ENCODE data around the gene UXT.
A peak's percentile ranks its signal among the peaks of the same experiment; 100 is the strongest.

UXT gene

GRCh38 chrX:47651043-47651905 is 7.7 kb downstream of the UXT start:
- in situ Hi-C loops (cut with HindIII; ENCODE audit: low pct_ligation_motif_present, low pct_unique_long_range_greater_than_20kb, low sequenced_read_pairs) = no loop called here
- DNase-seq = no peak

GRCh38 chrX:47650164-47651042 is 8.6 kb downstream of the UXT start, which contains the start of gene ELK1:
Gene ELK1, minus strand, starts transcription at chrX:47650563. Its CDS starts 9,122 bp downstream, at chrX:47641441.
- DNase-seq = peak; percentile 93
- in situ Hi-C loops (cut with HindIII; ENCODE audit: low pct_ligation_motif_present, low pct_unique_long_range_greater_than_20kb, low sequenced_read_pairs) = no loop called here

- in situ Hi-C loops (cut with HindIII; ENCODE audit: low pct_ligation_motif_present, low pct_unique_long_range_greater_than_20kb, low sequenced_read_pairs) = no loop called here
- no peak for DNase-seq
Measured at GRCh38 chrX:47649781-47650163, 9.2 kb downstream of the UXT start.

- in situ Hi-C loops (cut with HindIII; ENCODE audit: low pct_ligation_motif_present, low pct_unique_long_range_greater_than_20kb, low sequenced_read_pairs) = no loop called here
- DNase-seq = no peak
Measured at GRCh38 chrX:47649271-47649670, 9.7 kb downstream of the UXT start.

GRCh38 chrX:47648376-47648775 is 10.6 kb downstream of the UXT start:
- in situ Hi-C loops (cut with HindIII; ENCODE audit: low pct_ligation_motif_present, low pct_unique_long_range_greater_than_20kb, low sequenced_read_pairs) = no loop called here
- no peak for DNase-seq

GRCh38 chrX:47646636-47647035 is 12.3 kb downstream of the UXT start:
- DNase-seq = no peak
- in situ Hi-C loops (cut with HindIII; ENCODE audit: low pct_ligation_motif_present, low pct_unique_long_range_greater_than_20kb, low sequenced_read_pairs) = no loop called here

- in situ Hi-C loops (cut with HindIII; ENCODE audit: low pct_ligation_motif_present, low pct_unique_long_range_greater_than_20kb, low sequenced_read_pairs) = no loop called here
- DNase-seq = no peak
Measured at GRCh38 chrX:47645530-47645929, 13.4 kb downstream of the UXT start.

GRCh38 chrX:47644557-47645091 is 14.4 kb downstream of the UXT start:
- in situ Hi-C loops (cut with HindIII; ENCODE audit: low pct_ligation_motif_present, low pct_unique_long_range_greater_than_20kb, low sequenced_read_pairs) = no loop called here
- DNase-seq = no peak

- no peak for DNase-seq
- in situ Hi-C loops (cut with HindIII; ENCODE audit: low pct_ligation_motif_present, low pct_unique_long_range_greater_than_20kb, low sequenced_read_pairs) = no loop called here
Measured at GRCh38 chrX:47643926-47644325, 15.1 kb downstream of the UXT start.

- in situ Hi-C loops (cut with HindIII; ENCODE audit: low pct_ligation_motif_present, low pct_unique_long_range_greater_than_20kb, low sequenced_read_pairs) = no loop called here
- no peak for DNase-seq
Measured at GRCh38 chrX:47638816-47639215, 20.2 kb downstream of the UXT start.

- DNase-seq = no peak
- in situ Hi-C loops (cut with HindIII; ENCODE audit: low pct_ligation_motif_present, low pct_unique_long_range_greater_than_20kb, low sequenced_read_pairs) = no loop called here
Measured at GRCh38 chrX:47637546-47638195, 21.3 kb downstream of the UXT start.

GRCh38 chrX:47634871-47635575 is 24.0 kb downstream of the UXT start:
- no peak for DNase-seq
- in situ Hi-C loops (cut with HindIII; ENCODE audit: low pct_ligation_motif_present, low pct_unique_long_range_greater_than_20kb, low sequenced_read_pairs) = no loop called here

GRCh38 chrX:47633689-47634590 is 25.0 kb downstream of the UXT start:
- no peak for DNase-seq
- in situ Hi-C loops (cut with HindIII; ENCODE audit: low pct_ligation_motif_present, low pct_unique_long_range_greater_than_20kb, low sequenced_read_pairs) = no loop called here

GRCh38 chrX:47632666-47633065 is 26.3 kb downstream of the UXT start:
- DNase-seq = no peak
- in situ Hi-C loops (cut with HindIII; ENCODE audit: low pct_ligation_motif_present, low pct_unique_long_range_greater_than_20kb, low sequenced_read_pairs) = no loop called here

- in situ Hi-C loops (cut with HindIII; ENCODE audit: low pct_ligation_motif_present, low pct_unique_long_range_greater_than_20kb, low sequenced_read_pairs) = no loop called here
- DNase-seq = no peak
Measured at GRCh38 chrX:47631676-47632075, 27.3 kb downstream of the UXT start.

- in situ Hi-C loops (cut with HindIII; ENCODE audit: low pct_ligation_motif_present, low pct_unique_long_range_greater_than_20kb, low sequenced_read_pairs) = no loop called here
- DNase-seq = no peak
Measured at GRCh38 chrX:47629419-47630200, 29.4 kb downstream of the UXT start, which contains the start of gene CFP. Gene CFP, minus strand, starts transcription at chrX:47629930. Its CDS starts 86 bp downstream, at chrX:47629844.

GRCh38 chrX:47628982-47629381 is 30.0 kb downstream of the UXT start:
- in situ Hi-C loops (cut with HindIII; ENCODE audit: low pct_ligation_motif_present, low pct_unique_long_range_greater_than_20kb, low sequenced_read_pairs) = no loop called here
- DNase-seq = no peak

Measured in ACHN (cell line).